Iris pigment epithelial cell (primary cell): ENCODE data around the gene FHIT.
A peak's percentile ranks its signal among the peaks of the same experiment; 100 is the strongest.

Source experiments
- DNase-seq: peaks from one replicate; pipeline ENCODE4 v3.0.0-alpha.2; 2011; ENCODE audit warnings: low read depth

The FHIT gene

DNA sequence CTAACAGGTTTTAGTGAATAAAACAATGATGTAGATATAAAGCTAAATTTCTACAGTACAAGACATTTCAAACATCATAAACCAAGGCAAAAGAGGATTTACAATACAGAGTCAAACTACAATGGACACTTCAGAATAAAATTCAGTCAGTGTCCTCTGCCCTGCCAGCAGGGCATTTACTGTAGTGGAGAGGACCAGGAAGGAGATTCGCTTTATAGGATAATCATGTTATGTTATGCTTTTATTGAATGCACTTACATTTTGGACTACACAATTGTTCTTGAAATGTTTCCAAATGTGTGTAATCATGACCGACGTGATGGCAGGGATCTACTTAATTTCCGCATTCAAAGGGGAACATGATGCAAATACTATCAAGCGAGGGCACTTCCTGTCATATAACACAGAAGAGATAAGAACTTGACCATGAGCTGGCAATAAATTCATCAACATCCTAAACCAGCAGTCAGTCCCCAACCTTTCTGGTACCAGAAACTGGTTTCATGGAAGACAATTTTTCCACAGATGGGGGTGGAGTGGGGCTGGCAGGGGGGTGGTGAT lies 925.6 kb downstream of the FHIT start:
- DNase-seq, result no peak

DNA sequence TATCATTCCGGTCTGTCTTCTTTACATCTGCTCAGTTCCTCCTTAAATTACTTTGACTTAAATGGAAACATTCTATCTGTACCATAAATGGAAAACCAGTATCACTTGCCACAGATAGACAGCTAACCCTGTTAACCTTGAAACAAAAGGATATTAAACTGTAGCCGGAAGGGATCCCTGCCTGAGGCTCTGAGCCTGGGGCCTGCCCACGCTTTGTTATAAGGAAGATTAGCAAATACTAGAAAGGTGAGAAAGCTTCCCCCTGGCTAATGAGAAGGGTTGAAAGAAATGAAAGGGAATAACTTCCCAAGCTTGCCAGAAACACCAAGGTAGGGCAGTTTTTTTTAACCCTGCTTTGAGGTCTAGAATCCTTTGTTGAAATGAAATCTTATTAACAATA lies 927.6 kb downstream of the FHIT start:
- no peak for DNase-seq

DNA sequence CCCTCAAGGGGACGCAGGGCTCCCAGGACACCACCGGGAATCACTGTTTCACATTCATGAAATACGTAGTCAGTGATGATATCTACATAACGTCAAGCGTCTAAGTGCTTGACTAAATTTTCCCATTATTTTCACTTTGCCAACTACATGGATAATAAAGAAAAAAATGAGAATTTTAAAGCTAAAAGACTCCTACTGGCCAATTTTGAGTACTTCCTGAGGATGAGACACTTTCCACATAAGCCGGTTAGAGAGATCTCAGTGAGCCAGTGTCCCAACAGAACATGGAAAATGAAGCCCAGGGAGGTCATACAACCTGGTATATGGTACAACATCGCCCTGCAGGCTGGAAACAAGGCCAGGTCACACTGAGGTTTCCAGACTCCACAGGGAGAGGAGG lies 928.1 kb downstream of the FHIT start:
- DNase-seq, result no peak

DNA sequence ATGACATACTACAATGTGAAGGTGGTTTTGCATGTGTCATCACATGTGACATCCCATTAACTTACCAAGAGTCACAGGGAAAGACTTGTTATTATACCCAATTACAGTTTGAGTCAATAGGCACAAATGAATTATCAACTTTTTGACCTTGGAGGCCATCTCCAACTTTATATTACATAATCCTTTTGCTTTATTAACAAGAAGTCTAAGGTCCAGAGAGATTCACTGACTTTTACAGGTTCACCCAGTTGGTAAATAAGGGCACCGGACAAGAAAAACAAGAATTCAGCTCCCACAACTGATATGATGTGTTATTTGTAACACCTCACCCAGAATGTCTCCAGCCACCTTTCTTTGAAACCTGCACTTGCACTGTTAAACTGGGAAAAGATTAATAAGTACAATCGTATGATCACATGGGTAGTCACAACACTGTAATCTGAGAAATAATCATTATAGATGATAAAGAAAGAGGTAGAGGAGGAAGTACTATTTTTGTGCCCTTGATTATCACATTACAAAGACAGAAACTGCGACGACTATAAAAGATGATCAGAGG lies 928.9 kb downstream of the FHIT start:
- no peak for DNase-seq

DNA sequence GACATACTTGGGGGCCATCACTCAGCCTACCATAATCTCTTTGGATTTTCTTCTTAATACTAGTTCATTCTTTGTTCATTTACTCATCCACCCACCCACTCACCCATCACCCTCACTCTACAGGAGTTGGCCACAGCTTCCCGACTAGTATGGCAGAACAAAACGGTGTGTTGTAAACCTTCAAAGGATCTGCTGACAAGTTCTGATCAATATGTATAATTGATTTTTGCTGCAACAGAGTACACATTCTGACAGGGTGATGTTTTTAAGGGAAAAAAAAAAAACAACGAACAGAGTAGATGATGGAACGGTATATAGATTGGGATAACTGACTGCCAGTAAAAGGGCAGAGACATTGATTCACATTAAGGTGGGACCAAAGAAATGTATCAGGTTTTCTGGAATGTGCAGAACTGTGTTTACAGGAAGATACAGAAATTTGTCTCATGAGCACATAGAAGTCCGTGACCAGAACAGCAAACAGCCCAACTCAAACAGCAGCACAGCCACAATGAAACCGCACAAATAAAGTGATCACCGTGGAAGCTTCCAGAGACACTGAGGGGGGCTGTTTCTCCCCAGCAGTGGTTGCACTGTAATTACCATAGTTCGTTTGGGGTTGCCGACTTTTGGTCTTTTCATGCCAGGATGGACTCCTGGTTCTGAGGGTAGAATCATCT lies 931.9 kb downstream of the FHIT start:
- no peak for DNase-seq

DNA sequence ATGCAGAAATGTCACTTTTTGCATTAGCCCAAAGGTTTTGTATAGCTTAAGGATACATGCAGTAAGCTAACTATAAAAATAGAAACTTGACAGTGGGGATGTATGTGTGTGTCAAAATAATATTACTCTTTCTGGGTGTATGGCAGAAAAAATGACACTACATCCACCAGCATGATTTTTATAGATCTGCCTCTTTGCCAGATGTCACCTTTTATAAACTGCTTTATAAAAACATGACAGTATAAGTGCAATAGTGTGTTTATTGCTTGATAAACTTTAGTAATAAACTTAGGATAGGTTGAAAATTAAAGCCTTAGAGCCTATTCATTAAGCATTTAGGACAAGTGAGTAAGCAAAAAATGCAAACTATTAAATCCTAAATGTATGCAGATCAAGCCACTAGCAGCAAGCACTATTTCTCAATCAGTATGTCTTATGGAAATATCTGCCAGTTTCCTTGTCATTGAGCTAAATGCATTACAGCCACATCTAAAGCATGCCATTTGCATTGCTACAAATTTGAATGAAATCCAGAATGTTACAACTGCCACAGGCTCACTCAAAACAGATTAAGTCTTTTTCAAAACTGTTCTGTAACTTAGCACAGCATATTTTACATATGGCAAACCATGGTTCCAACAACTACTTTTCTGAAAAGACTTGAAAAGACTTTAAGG lies 935.0 kb downstream of the FHIT start:
- peak; percentile 69 for DNase-seq

DNA sequence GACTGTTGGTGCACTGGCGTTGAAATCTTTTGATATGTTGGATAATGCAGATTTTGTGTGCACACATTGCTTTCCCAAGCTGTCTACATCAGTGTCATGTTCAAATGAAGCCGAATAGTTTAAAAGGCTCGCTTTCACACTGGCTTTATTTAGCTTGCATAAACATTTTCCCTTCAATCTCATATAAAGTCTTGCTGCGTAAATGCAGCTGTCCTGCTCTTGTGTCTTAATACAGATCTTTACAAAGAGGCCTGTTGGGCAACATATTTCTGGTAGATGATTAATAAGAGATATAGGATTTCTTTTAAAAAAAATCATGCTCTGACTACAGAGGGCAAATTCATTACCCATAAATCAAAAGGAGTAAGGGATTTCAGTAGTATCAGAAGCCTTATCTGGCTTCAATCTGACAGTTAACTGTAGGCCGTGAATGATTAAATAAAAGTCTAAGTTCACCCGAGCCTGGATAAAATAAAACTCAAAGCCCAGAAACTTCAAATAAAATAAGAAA lies 937.2 kb downstream of the FHIT start:
- DNase-seq, result no peak

DNA sequence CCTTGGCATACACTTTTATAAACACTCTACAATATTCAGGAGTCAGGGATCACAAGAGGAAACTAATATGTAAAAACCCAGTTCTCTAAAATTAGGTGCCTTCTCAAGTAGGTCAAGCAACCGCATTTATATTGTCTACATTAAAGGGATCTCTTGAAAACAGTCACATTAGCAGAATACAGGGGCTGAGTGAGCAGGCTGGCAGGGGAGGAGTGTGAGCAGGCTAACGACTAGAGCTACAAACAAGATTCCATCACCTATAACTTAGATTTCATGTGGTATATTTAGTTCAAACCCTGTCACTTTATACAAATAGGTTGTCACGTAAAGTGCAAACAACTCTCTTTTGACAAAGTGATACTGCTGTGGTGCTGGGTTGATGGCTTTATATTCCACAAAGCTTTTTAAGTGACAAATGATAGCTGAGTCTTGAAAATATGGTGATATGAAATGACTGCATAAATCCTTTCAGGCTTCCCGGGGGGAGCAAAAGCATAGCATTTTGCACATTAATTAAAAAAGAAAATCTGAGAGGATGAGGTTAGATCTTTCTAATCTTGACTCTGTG lies 937.9 kb downstream of the FHIT start:
- no peak for DNase-seq

DNA sequence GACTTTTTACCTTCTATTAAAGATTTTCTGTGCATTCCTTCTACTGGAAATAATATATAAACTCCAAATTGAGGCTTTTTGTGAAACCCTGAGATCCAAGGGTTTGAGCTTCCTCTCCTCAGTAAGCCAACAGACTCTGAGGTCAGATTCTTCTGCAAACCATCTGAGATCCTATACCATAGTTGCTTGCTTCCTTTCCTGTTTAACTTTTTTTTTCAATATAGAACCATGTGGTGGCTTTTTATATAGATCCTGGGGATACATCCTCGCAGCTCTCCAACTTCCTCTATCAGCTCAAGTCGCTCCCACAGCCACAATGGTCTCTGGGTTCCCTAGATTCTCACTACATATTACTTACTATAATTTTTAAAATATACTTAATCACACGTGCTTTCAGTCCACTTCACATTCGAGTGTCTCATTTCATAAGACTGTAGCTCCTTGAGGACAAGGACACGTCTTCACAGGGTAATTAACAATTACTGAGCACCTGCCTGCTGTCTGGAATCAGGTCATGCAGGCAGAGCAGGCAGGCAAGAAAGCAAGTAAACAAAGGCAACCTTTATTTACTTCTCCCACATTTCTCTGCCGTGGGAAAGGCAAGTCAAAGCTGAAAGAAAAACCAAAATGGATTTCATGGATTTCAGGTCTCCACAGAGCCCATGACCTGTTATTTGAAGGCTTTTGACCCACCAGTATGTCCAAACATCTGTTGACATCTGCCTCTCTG lies 941.5 kb downstream of the FHIT start:
- no peak for DNase-seq

DNA sequence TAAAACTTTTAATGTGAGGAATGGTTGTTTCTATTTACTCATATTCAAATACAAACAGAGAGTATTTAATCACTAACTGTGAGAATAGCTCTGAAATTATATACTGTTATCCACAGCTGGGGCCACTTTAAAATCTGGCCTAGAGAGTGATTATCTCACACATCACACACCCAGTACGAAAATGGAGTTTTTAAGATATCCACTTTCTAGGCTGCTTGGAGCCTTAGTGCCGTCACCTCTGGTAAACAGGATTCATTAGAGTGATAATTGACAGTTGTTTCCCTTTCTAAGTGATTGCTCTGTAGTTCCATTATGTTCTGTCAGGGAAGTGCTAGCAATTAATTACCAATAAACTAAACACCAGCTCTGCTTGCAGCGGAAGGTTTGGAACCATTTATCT lies 942.4 kb downstream of the FHIT start:
- DNase-seq, result no peak

DNA sequence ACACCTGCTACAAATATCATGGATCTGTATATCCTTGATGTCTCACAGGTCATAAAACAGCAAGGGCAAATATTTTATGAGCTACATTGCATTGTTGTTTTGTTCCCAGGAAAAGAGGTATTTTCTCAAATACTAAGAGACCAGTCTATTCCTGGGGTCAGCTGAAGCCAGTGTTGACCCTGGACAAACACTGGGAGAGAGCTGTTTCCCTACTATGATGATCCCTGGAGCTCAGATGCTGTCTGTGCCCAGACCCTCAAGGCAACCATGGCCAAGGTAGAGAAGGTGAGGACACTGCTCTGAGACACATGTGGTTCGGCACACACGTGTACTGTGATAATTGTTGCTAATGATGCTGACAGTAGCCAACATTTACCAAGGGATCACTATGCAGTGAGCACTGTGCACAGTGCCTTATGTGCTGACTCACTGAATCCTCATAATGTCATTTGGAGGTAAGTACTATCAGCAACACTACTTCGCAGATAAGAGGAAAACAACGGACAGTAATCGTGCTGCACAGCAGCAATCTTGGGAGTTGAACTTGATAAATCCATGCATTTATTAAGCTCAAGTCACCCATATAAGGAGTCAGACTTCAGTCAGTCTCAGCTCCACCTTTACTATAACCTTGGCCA lies 943.6 kb downstream of the FHIT start:
- DNase-seq, result no peak

DNA sequence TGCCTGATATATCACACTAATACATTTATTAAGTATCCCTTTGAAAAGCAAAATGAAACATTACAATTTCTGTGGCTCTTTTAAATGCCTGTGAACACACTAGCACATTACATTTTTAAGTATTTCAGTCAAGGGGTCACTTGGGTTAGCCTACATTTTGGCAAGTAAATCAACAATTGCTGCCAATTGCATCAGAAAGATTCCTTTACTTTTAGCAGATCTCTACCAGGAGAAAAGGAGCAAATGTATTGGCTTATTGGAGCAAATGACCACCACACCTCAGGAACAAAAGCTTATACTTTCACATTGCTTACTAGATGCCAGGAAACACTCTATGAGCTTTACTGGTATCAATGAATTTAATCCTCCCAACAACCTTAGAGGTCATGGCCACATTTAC lies 947.1 kb downstream of the FHIT start:
- peak; percentile 62 for DNase-seq

DNA sequence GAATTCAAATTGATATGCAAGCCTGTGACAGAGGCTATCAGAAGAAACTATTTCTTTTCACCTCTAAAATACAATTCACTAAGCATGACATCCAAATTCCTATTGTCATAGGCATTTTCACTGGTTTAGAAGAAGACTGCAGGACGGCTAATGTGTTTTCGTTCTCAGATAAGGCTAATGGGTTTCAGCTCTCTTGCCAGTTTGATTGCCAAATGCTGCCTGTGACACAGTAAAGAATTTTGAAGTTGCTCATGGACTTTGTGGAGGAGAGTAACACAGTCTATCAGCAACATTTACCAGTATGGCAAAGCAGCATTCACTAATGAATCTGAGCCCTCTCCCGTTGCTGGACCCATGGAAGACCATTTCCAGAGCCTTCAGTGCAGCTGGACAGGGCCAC lies 948.1 kb downstream of the FHIT start:
- peak; percentile 28 for DNase-seq

DNA sequence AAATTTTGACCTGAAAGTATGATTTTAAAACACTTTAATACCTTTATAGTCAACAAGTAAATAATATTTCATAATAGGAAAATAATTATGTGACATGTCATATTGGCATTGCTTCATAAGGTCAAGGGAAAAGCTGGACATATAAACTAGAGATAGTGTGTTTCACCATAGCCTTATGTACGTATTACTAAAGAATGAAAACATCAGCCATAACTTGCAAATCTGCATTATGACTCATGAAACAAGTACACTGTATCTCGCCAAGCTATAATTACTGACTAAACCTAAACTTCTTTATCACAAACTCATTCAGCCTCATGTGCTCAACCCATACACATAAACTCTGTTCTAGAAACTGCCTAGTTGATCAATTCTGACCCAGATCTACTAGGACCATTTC lies 950.1 kb downstream of the FHIT start:
- DNase-seq, result peak; percentile 88

DNA sequence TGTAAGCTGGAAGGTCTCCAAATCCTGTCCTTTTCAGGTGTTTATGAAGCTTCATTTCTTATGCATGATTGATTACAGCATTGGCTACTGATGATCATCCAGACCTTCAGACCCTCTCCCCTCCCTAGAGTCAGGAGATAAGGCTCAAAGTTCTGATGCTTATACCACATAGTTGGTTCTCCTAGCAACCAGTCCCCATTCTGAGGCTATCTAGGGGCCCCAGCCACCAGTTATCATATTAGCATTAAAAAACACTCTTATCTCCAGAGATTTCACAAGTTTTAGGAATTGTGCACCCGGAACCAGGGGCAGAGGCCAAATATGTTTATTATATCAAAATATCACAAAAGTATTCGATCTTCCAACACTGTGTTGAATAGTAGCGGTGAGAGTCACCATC lies 953.1 kb downstream of the FHIT start:
- DNase-seq, result no peak

DNA sequence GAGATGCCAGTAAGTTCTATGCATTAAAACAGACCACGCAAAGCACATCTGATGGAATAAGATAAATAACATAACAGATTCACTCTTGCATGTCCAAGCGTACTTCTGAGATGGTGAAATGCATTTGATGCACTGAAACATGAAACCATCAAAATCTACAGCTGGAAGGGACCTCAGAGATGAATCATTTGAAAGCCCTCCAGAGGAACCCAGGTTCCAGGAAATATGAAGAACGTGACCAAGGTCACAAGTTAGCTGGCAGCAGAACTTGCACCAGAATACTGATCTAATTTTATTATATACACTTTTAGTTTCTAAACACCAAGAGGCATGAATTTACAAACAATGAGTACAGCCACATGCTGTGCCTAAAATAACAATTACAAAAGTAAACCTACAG lies 957.1 kb downstream of the FHIT start:
- DNase-seq, result peak; percentile 87

DNA sequence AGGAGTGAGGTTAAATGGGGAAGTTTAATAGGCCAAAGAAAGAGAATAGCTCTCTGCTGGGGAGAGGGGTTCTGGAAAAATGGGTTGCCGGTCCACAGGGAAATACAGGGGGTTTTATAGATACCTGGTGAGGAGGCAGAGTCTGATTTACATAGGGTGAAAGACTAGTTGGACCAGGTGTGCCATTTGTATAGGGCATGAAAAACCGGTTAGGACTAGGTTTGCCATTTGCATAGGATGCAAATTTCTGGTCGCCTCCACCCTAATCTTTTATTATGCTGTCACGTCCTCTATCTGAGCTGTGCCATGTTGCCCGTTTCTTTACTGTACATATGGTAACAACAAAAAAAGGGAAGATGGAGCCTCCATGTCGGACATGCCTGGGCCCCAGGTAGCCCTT lies 960.1 kb downstream of the FHIT start:
- no peak for DNase-seq

DNA sequence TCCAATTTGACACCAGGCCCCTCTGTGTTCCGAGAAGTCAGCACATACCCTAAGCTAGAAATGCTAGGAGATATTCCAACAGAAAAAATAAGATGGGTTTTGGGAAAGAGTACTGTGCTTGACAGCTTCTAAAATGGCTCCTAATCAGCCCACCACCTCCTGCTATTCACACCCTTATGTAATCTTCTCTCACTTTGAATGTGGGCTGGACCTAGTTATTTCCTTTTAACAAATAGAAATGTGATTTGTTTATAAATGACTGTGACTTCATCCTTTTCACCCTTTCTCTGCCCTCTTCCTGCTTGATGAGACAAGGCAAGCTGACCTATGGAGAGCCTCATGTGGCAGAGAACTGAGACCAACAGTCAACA lies 961.1 kb downstream of the FHIT start:
- DNase-seq, result no peak

DNA sequence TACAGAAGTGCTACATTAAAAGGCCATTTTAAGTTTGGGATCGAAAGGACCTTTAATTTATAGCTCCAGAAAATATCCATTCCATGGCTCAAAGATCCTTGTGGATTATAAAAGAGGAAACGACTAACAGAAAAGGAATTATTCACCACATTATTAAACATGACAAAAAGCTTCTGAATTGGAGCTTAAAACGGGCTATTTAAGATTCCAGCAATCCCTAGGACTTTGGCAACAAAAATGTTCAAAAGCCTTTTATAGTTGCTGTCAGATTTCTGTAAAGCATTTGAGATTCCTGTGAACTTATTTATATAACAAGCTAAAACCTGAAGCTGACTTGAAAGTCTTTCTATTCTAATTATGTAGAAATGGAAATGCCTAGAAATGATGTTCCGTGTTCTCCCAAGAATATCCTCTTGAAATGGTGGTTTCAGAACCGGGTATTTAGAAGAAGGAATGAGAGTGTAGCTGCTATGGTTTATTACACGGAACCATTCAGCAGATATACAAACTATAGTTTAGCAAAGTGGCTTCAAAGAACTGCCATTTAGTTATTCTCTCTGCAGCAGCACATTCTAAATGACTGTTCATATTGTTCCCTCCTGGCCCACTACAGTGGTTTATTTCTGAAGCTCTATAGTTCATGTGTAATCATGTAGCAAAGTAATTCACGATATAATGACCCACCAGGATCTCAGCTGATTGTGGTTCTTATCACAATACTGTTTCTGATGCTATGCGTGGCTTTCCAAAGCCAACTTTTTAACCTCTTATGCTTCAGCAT lies 961.7 kb downstream of the FHIT start:
- DNase-seq, result no peak

DNA sequence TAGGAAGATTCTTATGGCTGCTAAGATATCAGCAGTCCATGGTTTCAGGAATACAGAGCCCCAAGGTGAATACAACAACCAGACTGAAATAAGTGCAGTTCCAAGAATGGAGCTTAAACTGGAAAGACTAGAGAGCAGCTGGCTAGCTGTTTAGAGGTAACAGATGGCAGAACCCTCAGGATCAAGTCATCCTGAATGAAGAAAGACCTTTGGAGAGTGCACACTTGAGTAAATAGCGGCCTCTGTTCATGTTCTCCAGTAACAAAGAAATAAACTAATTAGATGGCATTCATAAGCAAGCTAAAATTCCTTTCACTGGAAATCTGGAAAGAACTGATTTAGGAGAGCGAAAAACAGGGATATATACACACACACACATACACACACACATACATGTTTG lies 968.4 kb downstream of the FHIT start:
- no peak for DNase-seq

DNA sequence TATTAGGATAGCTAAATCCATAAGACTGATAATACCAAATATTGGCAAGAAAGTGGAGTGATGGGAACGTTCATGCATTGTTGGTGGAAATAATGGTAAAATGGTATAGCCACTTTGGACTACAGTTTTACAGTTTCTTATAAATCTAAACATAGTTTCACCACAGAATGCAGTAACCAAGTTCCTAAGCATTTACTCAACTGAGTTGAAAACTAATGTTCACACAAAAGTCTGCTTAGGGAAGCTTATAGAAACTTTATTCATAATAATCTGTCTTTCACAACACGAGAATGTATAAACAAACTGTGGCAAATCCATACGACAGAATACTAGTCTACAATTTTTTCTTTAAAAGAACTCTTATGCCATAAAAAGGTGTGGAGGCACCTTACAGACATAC lies 969.3 kb downstream of the FHIT start:
- DNase-seq, result peak; percentile 6
